NOMO-1 (cell line): ENCODE data around the gene CLASP1.
A peak's percentile ranks its signal among the peaks of the same experiment; 100 is the strongest.
"Not testable (repeated sequence)": the region's sequence is repeated elsewhere in the genome, so short reads cannot be mapped to it uniquely, and the experiment has no call there.

Experiments
- DNase-seq, 2 experiments: peaks; one replicate each; lab custom pipeline; 2025; ENCODE audit not compliant: unreplicated experiment in 2 of 2; lab: John Stamatoyannopoulos, UW

The CLASP1 gene

GRCh38 chr2:121442889-121443288, 206.4 kb downstream of the CLASP1 start:
- no peak for DNase-seq

- DNase-seq: not testable (repeated sequence)
These were observed 211.0 kb downstream of the CLASP1 start for GRCh38 chr2:121438290-121438689.

GRCh38 chr2:121436918-121437317, 212.3 kb downstream of the CLASP1 start:
- no peak for DNase-seq

- no peak for DNase-seq
These were observed 213.5 kb downstream of the CLASP1 start for GRCh38 chr2:121435790-121436189.

- no peak for DNase-seq
These were observed 218.0 kb downstream of the CLASP1 start for GRCh38 chr2:121431214-121431613.

- DNase-seq: no peak
These were observed 219.2 kb downstream of the CLASP1 start for GRCh38 chr2:121429927-121430520.

- DNase-seq: no peak
These were observed 220.0 kb downstream of the CLASP1 start for GRCh38 chr2:121429119-121429903.

- no peak for DNase-seq
These were observed 222.0 kb downstream of the CLASP1 start for GRCh38 chr2:121427187-121427689.

GRCh38 chr2:121420486-121420885, 228.8 kb downstream of the CLASP1 start:
- DNase-seq: no peak

GRCh38 chr2:121419081-121419699, 230.1 kb downstream of the CLASP1 start:
- no peak for DNase-seq

- DNase-seq: no peak
These were observed 230.7 kb downstream of the CLASP1 start for GRCh38 chr2:121418494-121419058.

- no peak for DNase-seq
These were observed 231.4 kb downstream of the CLASP1 start for GRCh38 chr2:121417826-121418225.

- no peak for DNase-seq
These were observed 233.5 kb downstream of the CLASP1 start for GRCh38 chr2:121415727-121416126.

- no peak for DNase-seq
These were observed 236.9 kb downstream of the CLASP1 start for GRCh38 chr2:121412349-121412748.

GRCh38 chr2:121409966-121410365, 239.3 kb downstream of the CLASP1 start:
- DNase-seq: no peak

GRCh38 chr2:121409388-121409787, 239.9 kb downstream of the CLASP1 start:
- no peak for DNase-seq

GRCh38 chr2:121408641-121409040, 240.6 kb downstream of the CLASP1 start:
- DNase-seq: no peak

- no peak for DNase-seq
These were observed 244.0 kb downstream of the CLASP1 start for GRCh38 chr2:121405233-121405632.

- no peak for DNase-seq
These were observed 249.1 kb downstream of the CLASP1 start for GRCh38 chr2:121400201-121400600.

- peak in 1 of 2 experiments; percentile 1 for DNase-seq
These were observed 250.4 kb downstream of the CLASP1 start for GRCh38 chr2:121398853-121399252.

- no peak for DNase-seq
These were observed 259.1 kb downstream of the CLASP1 start for GRCh38 chr2:121390082-121390692.
